ENCODE data around the gene SYT14. TPM values are rescaled to one million over a fixed set of nuclear protein-coding genes. Genes with fewer than 3 reads are reported as not detected.

SYT14 gene
- polyA plus RNA-seq, 2 donors: under 0.01 TPM

- H3K27ac ChIP-seq (ENCODE audit: low read depth in 2 of 2, low read length in 1 of 2): no peak overlapping the region
- no peaks in the 10 kb centered on the region for H3K9me3 ChIP-seq (ENCODE audit: control insufficient read depth in 2 of 2, insufficient read depth in 1 of 2, low read depth in 1 of 2, low read length in 1 of 2)
- no peaks in the 10 kb centered on the region for H3K36me3 ChIP-seq (ENCODE audit: control insufficient read depth in 2 of 2, insufficient read depth in 2 of 2, low read length in 1 of 2)
- WGBS, 2 donors: 67 to 81% methylated on average over 3 of the region's 3 CpGs
- no peak overlapping the region for H3K4me3 ChIP-seq (ENCODE audit: low read depth in 1 of 2, low read length in 2 of 2)
- H3K4me1 ChIP-seq (ENCODE audit: control insufficient read depth in 2 of 2, insufficient read depth in 2 of 2, low read length in 1 of 2): no peaks in the 10 kb centered on the region
- no peaks in the 10 kb centered on the region for H3K27me3 ChIP-seq (ENCODE audit: control insufficient read depth in 1 of 2, insufficient read depth in 2 of 2, low read length in 2 of 2)
Measured at GRCh38 chr1:210001751-210002150, 63.7 kb downstream of the SYT14 start.

DNA sequence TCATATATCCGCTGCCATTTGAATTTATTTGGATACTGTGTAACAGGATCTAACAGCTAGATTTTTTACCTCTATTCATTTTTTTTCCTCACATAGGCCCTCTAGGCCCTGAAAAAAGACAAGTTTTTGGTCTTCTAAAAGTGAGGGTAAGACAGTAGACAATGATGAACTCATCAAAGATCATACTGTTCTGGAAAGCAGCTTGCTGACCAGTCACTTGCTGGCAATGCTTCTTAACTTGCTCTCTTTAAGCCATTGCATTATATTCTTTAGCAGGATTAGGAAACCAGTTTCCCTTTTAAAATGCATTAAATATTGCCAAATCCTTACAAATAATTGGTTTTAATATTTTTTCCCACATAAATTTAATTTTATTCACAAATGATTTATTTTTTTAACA, 65.5 kb downstream of the SYT14 start:
- 95 to 98% methylated on average over 1 of the region's 1 CpG for WGBS, 2 donors
- Histone ChIP-seq H3K27ac (ENCODE audit: low read depth in 2 of 2, low read length in 1 of 2) (no peak overlapping the region), H3K27me3 (ENCODE audit: control insufficient read depth in 1 of 2, insufficient read depth in 2 of 2, low read length in 2 of 2) (no peaks in the 10 kb centered on the region), H3K36me3 (ENCODE audit: control insufficient read depth in 2 of 2, insufficient read depth in 2 of 2, low read length in 1 of 2) (no peaks in the 10 kb centered on the region), H3K9me3 (ENCODE audit: control insufficient read depth in 2 of 2, insufficient read depth in 1 of 2, low read depth in 1 of 2, low read length in 1 of 2) (no peaks in the 10 kb centered on the region), H3K4me1 (ENCODE audit: control insufficient read depth in 2 of 2, insufficient read depth in 2 of 2, low read length in 1 of 2) (no peaks in the 10 kb centered on the region), H3K4me3 (ENCODE audit: low read depth in 1 of 2, low read length in 2 of 2) (no peak overlapping the region)

- Histone ChIP-seq H3K9me3 (ENCODE audit: control insufficient read depth in 2 of 2, insufficient read depth in 1 of 2, low read depth in 1 of 2, low read length in 1 of 2) (no peaks in the 10 kb centered on the region), H3K4me1 (ENCODE audit: control insufficient read depth in 2 of 2, insufficient read depth in 2 of 2, low read length in 1 of 2) (no peaks in the 10 kb centered on the region), H3K27ac (ENCODE audit: low read depth in 2 of 2, low read length in 1 of 2) (no peak overlapping the region), H3K27me3 (ENCODE audit: control insufficient read depth in 1 of 2, insufficient read depth in 2 of 2, low read length in 2 of 2) (no peaks in the 10 kb centered on the region), H3K36me3 (ENCODE audit: control insufficient read depth in 2 of 2, insufficient read depth in 2 of 2, low read length in 1 of 2) (no peaks in the 10 kb centered on the region), H3K4me3 (ENCODE audit: low read depth in 1 of 2, low read length in 2 of 2) (no peak overlapping the region)
- WGBS, 2 donors: 79 to 82% methylated on average over 2 of the region's 2 CpGs
Measured at GRCh38 chr1:210010161-210010560, 72.1 kb downstream of the SYT14 start.

GRCh38 chr1:210021145-210021860, 83.3 kb downstream of the SYT14 start:
- H3K9me3 ChIP-seq (ENCODE audit: control insufficient read depth in 2 of 2, insufficient read depth in 1 of 2, low read depth in 1 of 2, low read length in 1 of 2): no peaks in the 10 kb centered on the region
- no peak overlapping the region for H3K27ac ChIP-seq (ENCODE audit: low read depth in 2 of 2, low read length in 1 of 2)
- H3K4me3 ChIP-seq (ENCODE audit: low read depth in 1 of 2, low read length in 2 of 2): no peak overlapping the region
- no peaks in the 10 kb centered on the region for H3K4me1 ChIP-seq (ENCODE audit: control insufficient read depth in 2 of 2, insufficient read depth in 2 of 2, low read length in 1 of 2)
- H3K27me3 ChIP-seq (ENCODE audit: control insufficient read depth in 1 of 2, insufficient read depth in 2 of 2, low read length in 2 of 2): no peaks in the 10 kb centered on the region
- no peaks in the 10 kb centered on the region for H3K36me3 ChIP-seq (ENCODE audit: control insufficient read depth in 2 of 2, insufficient read depth in 2 of 2, low read length in 1 of 2)
- WGBS, 2 donors: 84 to 89% methylated on average over 4 of the region's 4 CpGs

DNA sequence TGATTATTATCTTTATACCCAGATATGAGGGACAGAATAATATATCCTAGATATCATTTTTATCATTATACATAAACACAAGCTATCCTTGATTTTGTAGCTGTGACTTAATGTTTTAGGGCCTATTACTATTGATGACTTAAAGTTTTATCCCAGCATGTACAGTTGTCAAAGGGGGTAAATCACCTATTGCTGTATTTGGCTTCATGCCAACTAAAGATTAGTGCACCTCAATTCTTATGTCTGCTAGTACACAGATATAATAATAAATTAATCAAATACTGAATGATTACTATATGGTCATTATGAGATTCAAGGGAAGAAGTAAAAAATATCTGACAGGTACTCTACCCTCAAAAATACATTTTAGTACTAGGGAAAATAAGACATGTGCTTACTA, 84.0 kb downstream of the SYT14 start:
- Histone ChIP-seq H3K27ac (ENCODE audit: low read depth in 2 of 2, low read length in 1 of 2) (no peak overlapping the region), H3K27me3 (ENCODE audit: control insufficient read depth in 1 of 2, insufficient read depth in 2 of 2, low read length in 2 of 2) (no peaks in the 10 kb centered on the region), H3K4me3 (ENCODE audit: low read depth in 1 of 2, low read length in 2 of 2) (no peak overlapping the region), H3K9me3 (ENCODE audit: control insufficient read depth in 2 of 2, insufficient read depth in 1 of 2, low read depth in 1 of 2, low read length in 1 of 2) (no peaks in the 10 kb centered on the region), H3K4me1 (ENCODE audit: control insufficient read depth in 2 of 2, insufficient read depth in 2 of 2, low read length in 1 of 2) (no peaks in the 10 kb centered on the region), H3K36me3 (ENCODE audit: control insufficient read depth in 2 of 2, insufficient read depth in 2 of 2, low read length in 1 of 2) (no peaks in the 10 kb centered on the region)

DNA sequence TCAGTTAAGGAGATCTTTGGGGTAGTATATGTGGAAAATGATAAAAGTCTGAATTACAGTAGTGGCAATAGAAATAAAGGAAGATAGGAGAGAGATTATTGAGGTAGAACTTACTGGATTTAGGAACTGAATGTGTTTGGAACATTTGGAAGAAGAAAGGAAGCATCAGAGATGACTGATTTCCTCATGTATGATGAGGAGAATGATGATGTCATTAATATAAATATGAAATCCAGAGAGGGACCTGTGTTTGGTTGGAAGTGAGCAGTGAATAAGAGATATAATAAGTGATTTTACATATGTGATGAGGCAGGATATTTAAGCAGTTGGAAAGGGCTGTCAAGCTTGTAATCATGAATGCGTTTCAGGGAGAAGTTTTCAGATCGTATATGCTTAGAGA, 86.3 kb downstream of the SYT14 start:
- no peaks in the 10 kb centered on the region for H3K27me3 ChIP-seq (ENCODE audit: control insufficient read depth in 1 of 2, insufficient read depth in 2 of 2, low read length in 2 of 2)
- H3K9me3 ChIP-seq (ENCODE audit: control insufficient read depth in 2 of 2, insufficient read depth in 1 of 2, low read depth in 1 of 2, low read length in 1 of 2): no peaks in the 10 kb centered on the region
- no peak overlapping the region for H3K27ac ChIP-seq (ENCODE audit: low read depth in 2 of 2, low read length in 1 of 2)
- H3K4me3 ChIP-seq (ENCODE audit: low read depth in 1 of 2, low read length in 2 of 2): no peak overlapping the region
- H3K4me1 ChIP-seq (ENCODE audit: control insufficient read depth in 2 of 2, insufficient read depth in 2 of 2, low read length in 1 of 2): no peaks in the 10 kb centered on the region
- no peaks in the 10 kb centered on the region for H3K36me3 ChIP-seq (ENCODE audit: control insufficient read depth in 2 of 2, insufficient read depth in 2 of 2, low read length in 1 of 2)
- 88 to 92% methylated on average over 2 of the region's 2 CpGs for WGBS, 2 donors

DNA sequence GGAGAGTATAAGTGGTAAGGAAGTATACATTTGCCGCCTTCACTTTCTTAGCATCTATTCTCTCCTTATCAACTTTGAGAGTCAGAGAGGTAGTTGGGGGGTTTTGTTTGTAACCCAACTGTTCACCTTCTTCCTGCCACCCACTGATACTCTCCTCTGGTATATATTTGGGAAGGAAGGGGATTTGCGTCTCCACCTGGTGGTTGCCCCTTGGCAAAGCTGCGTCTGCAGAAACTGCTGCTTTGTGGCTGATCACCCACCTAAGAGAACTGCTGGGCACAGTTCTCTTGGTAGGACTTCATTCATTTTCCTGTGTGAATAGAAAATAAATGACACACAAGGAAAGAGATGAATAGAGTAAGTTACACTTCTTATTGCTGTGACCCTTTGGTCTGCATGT, 87.0 kb downstream of the SYT14 start:
- Histone ChIP-seq H3K27ac (ENCODE audit: low read depth in 2 of 2, low read length in 1 of 2) (no peak overlapping the region), H3K36me3 (ENCODE audit: control insufficient read depth in 2 of 2, insufficient read depth in 2 of 2, low read length in 1 of 2) (no peaks in the 10 kb centered on the region), H3K4me1 (ENCODE audit: control insufficient read depth in 2 of 2, insufficient read depth in 2 of 2, low read length in 1 of 2) (no peaks in the 10 kb centered on the region), H3K9me3 (ENCODE audit: control insufficient read depth in 2 of 2, insufficient read depth in 1 of 2, low read depth in 1 of 2, low read length in 1 of 2) (no peaks in the 10 kb centered on the region), H3K27me3 (ENCODE audit: control insufficient read depth in 1 of 2, insufficient read depth in 2 of 2, low read length in 2 of 2) (no peaks in the 10 kb centered on the region), H3K4me3 (ENCODE audit: low read depth in 1 of 2, low read length in 2 of 2) (no peak overlapping the region)
- 67 to 70% methylated on average over 3 of the region's 3 CpGs for WGBS, 2 donors

GRCh38 chr1:210025870-210026269, 87.9 kb downstream of the SYT14 start:
- 79% methylated on average over 1 of the region's 1 CpG for WGBS, 2 donors
- H3K9me3 ChIP-seq (ENCODE audit: control insufficient read depth in 2 of 2, insufficient read depth in 1 of 2, low read depth in 1 of 2, low read length in 1 of 2): no peaks in the 10 kb centered on the region
- no peaks in the 10 kb centered on the region for H3K27me3 ChIP-seq (ENCODE audit: control insufficient read depth in 1 of 2, insufficient read depth in 2 of 2, low read length in 2 of 2)
- no peak overlapping the region for H3K27ac ChIP-seq (ENCODE audit: low read depth in 2 of 2, low read length in 1 of 2)
- H3K36me3 ChIP-seq (ENCODE audit: control insufficient read depth in 2 of 2, insufficient read depth in 2 of 2, low read length in 1 of 2): no peaks in the 10 kb centered on the region
- no peak overlapping the region for H3K4me3 ChIP-seq (ENCODE audit: low read depth in 1 of 2, low read length in 2 of 2)
- H3K4me1 ChIP-seq (ENCODE audit: control insufficient read depth in 2 of 2, insufficient read depth in 2 of 2, low read length in 1 of 2): no peaks in the 10 kb centered on the region

- WGBS, 2 donors: 82 to 95% methylated on average over 1 of the region's 1 CpG
- H3K4me1 ChIP-seq (ENCODE audit: control insufficient read depth in 2 of 2, insufficient read depth in 2 of 2, low read length in 1 of 2): no peaks in the 10 kb centered on the region
- no peaks in the 10 kb centered on the region for H3K36me3 ChIP-seq (ENCODE audit: control insufficient read depth in 2 of 2, insufficient read depth in 2 of 2, low read length in 1 of 2)
- no peak overlapping the region for H3K4me3 ChIP-seq (ENCODE audit: low read depth in 1 of 2, low read length in 2 of 2)
- no peak overlapping the region for H3K27ac ChIP-seq (ENCODE audit: low read depth in 2 of 2, low read length in 1 of 2)
- H3K27me3 ChIP-seq (ENCODE audit: control insufficient read depth in 1 of 2, insufficient read depth in 2 of 2, low read length in 2 of 2): no peaks in the 10 kb centered on the region
- no peaks in the 10 kb centered on the region for H3K9me3 ChIP-seq (ENCODE audit: control insufficient read depth in 2 of 2, insufficient read depth in 1 of 2, low read depth in 1 of 2, low read length in 1 of 2)
Measured at GRCh38 chr1:210027994-210028393, 90.0 kb downstream of the SYT14 start.

DNA sequence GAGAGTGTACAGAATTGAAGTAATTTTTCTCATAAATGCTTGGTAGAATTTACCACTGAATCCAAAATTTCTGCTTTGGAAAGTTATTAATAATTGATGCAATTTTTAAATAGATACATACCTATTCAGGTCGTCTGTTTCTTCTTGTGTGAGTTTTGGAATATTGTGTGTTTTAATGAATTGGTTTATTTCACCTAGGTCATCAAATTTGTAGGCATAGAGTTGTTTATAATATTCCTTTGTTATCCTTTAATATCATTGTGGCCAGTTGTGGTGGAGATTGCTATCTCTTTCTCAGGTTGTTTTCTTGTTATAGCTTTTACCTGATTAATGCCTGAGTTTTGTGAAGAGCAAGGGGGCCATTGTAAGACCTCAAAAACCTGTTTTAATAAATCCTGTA, 93.5 kb downstream of the SYT14 start:
- H3K27me3 ChIP-seq (ENCODE audit: control insufficient read depth in 1 of 2, insufficient read depth in 2 of 2, low read length in 2 of 2): no peaks in the 10 kb centered on the region
- H3K4me3 ChIP-seq (ENCODE audit: low read depth in 1 of 2, low read length in 2 of 2): no peak overlapping the region
- no peaks in the 10 kb centered on the region for H3K36me3 ChIP-seq (ENCODE audit: control insufficient read depth in 2 of 2, insufficient read depth in 2 of 2, low read length in 1 of 2)
- no peaks in the 10 kb centered on the region for H3K9me3 ChIP-seq (ENCODE audit: control insufficient read depth in 2 of 2, insufficient read depth in 1 of 2, low read depth in 1 of 2, low read length in 1 of 2)
- no peaks in the 10 kb centered on the region for H3K4me1 ChIP-seq (ENCODE audit: control insufficient read depth in 2 of 2, insufficient read depth in 2 of 2, low read length in 1 of 2)
- 50 to 79% methylated on average over 1 of the region's 1 CpG for WGBS, 2 donors
- H3K27ac ChIP-seq (ENCODE audit: low read depth in 2 of 2, low read length in 1 of 2): no peak overlapping the region
